Smooth muscle cell (in vitro differentiated cells): ENCODE measurements around the gene FAM193A. TPM values are rescaled to one million over a fixed set of nuclear protein-coding genes. Genes with fewer than 3 reads are reported as not detected.

ENCODE experiments used
- DNase-seq: peaks from one replicate; lab custom pipeline; 2025; ENCODE audit not compliant: unreplicated experiment; lab: John Stamatoyannopoulos, UW
- H2AFZ ChIP-seq: fragments of 200-600 bp; sonication (generic); 2 replicates; pipeline ENCODE4 v1.6.0; 2016; ENCODE audit warnings: antibody characterized with exemption, low read depth, mild to moderate bottlenecking
- H3F3A ChIP-seq: fragments of 200-600 bp; sonication (generic); 2 replicates; pipeline ENCODE4 v1.6.0; 2017; ENCODE audit warnings: antibody characterized with exemption, low read depth
- H3K27ac ChIP-seq: fragments of 200-600 bp; sonication (generic); 2 replicates; pipeline ENCODE4 v1.5.1; 2016; ENCODE audit warnings: low read depth, mild to moderate bottlenecking
- H3K27me3 ChIP-seq: fragments of 200-600 bp; sonication (generic); 2 replicates; pipeline ENCODE4 v1.6.1; 2016; ENCODE audit warnings: low read depth, mild to moderate bottlenecking
- H3K36me3 ChIP-seq: fragments of 200-600 bp; sonication (generic); 2 replicates; pipeline ENCODE4 v1.5.1; 2016; ENCODE audit warnings: low read depth
- H3K4me1 ChIP-seq: fragments of 200-600 bp; sonication (generic); 2 replicates; pipeline ENCODE4 v1.5.1; 2016; ENCODE audit warnings: low read depth
- H3K4me2 ChIP-seq: fragments of 200-600 bp; sonication (generic); 2 replicates; pipeline ENCODE4 v1.6.0; 2016; ENCODE audit warnings: mild to moderate bottlenecking
- H3K4me3 ChIP-seq: fragments of 200-600 bp; sonication (generic); 2 replicates; pipeline ENCODE4 v1.5.1; 2016; ENCODE audit warnings: mild to moderate bottlenecking
- H3K79me2 ChIP-seq: fragments of 200-600 bp; sonication (generic); 2 replicates; pipeline ENCODE4 v1.6.0; 2016; ENCODE audit warnings: low read depth, mild to moderate bottlenecking
- H3K9ac ChIP-seq: fragments of 200-600 bp; sonication (generic); 2 replicates; pipeline ENCODE4 v1.6.0; 2016; ENCODE audit warnings: low read depth
- H3K9me3 ChIP-seq: fragments of 200-600 bp; sonication (generic); replicated peaks from 2 replicates; pipeline ENCODE4 v1.5.1; 2016; ENCODE audit warnings: low read depth
- H4K20me1 ChIP-seq: fragments of 200-600 bp; sonication (generic); 2 replicates; pipeline ENCODE4 v1.6.0; 2016; ENCODE audit warnings: low read depth
- CTCF ChIP-seq: fragments of 200-600 bp; sonication (generic); IDR thresholded peaks from 2 replicates; pipeline ENCODE4 v1.5.1; 2017; ENCODE audit warnings: borderline replicate concordance, mild to moderate bottlenecking, antibody characterized with exemption; ENCODE audit not compliant: insufficient read depth, poor library complexity, severe bottlenecking
- WGBS: methylation state at CpG from one replicate; pipeline ENCODE4 v1.1.7; 2016; ENCODE audit warnings: low lambda C conversion rate; 5-methylcytosine and 5-hydroxymethylcytosine counted together
- polyA plus RNA-seq: library from polyadenylated mRNA; unstranded; fragments of >200 nt; fragmentation: Nextera tagmentation; extraction: Ambion mirVana; gene quantifications from 2 replicates; pipeline ENCODE4 v1.2.1, GENCODE V29; 2016
- total RNA-seq: library from RNA; depleted of rRNA; stranded (reverse); fragments of >200 nt; gene quantifications from 2 replicates; pipeline ENCODE4 v1.2.3, GENCODE V29; 2014

Gene FAM193A
- total and polyA plus RNA-seq, 2 experiments from 2014 or later: 8.3 to 12.2 TPM

- no peak overlapping the region for H3K4me3 ChIP-seq
- H3K9ac ChIP-seq: no peak overlapping the region
- no peaks in the 10 kb centered on the region for H3K27me3 ChIP-seq
- no peaks in the 10 kb centered on the region for H3K36me3 ChIP-seq
- peaks cover 64% of the 10 kb centered on the region for H4K20me1 ChIP-seq
- no peak overlapping the region for H3K27ac ChIP-seq
- H3K9me3 ChIP-seq: no peaks in the 10 kb centered on the region
- 98% methylated on average over 9 of the region's 9 CpGs for WGBS
- no peak for DNase-seq
- H3K4me1 ChIP-seq: no peaks in the 10 kb centered on the region
- H3K4me2 ChIP-seq: no peak overlapping the region
- H3F3A ChIP-seq: no peaks in the 10 kb centered on the region
- H2AFZ ChIP-seq: no peak overlapping the region
- TF ChIP-seq CTCF: no peak
- H3K79me2 ChIP-seq: peaks cover 37% of the 10 kb centered on the region
Observed at GRCh38 chr4:2637956-2638552, 101.6 kb downstream of the FAM193A start.

GRCh38 chr4:2638730-2639129 lies 102.3 kb downstream of the FAM193A start:
- Histone ChIP-seq H3K4me1 (no peaks in the 10 kb centered on the region), H3K79me2 (peaks cover 37% of the 10 kb centered on the region), H3K4me3 (no peak overlapping the region), H3K9me3 (no peaks in the 10 kb centered on the region), H3F3A (no peaks in the 10 kb centered on the region), H2AFZ (no peak overlapping the region), H3K27me3 (no peaks in the 10 kb centered on the region), H3K27ac (no peak overlapping the region), H4K20me1 (peaks cover 57% of the 10 kb centered on the region), H3K9ac (no peak overlapping the region), H3K36me3 (no peaks in the 10 kb centered on the region), H3K4me2 (no peak overlapping the region)
- no peak for TF ChIP-seq CTCF
- DNase-seq: no peak
- 96% methylated on average over 7 of the region's 7 CpGs for WGBS

- Histone ChIP-seq H3K27me3 (no peaks in the 10 kb centered on the region), H3K9ac (no peak overlapping the region), H2AFZ (no peak overlapping the region), H3K4me3 (no peak overlapping the region), H3K4me1 (no peaks in the 10 kb centered on the region), H3K4me2 (no peak overlapping the region), H3K36me3 (no peaks in the 10 kb centered on the region), H3K27ac (no peak overlapping the region), H3F3A (no peaks in the 10 kb centered on the region), H3K79me2 (peaks cover 3% of the 10 kb centered on the region), H4K20me1 (peaks cover 18% of the 10 kb centered on the region), H3K9me3 (no peaks in the 10 kb centered on the region)
- TF ChIP-seq CTCF: no peak
- no peak for DNase-seq
- 97% methylated on average over 7 of the region's 7 CpGs for WGBS
Observed at GRCh38 chr4:2642968-2643367, 106.5 kb downstream of the FAM193A start.

- 90% methylated on average over 5 of the region's 5 CpGs for WGBS
Observed at GRCh38 chr4:2643555-2643954, 107.1 kb downstream of the FAM193A start.

More at GRCh38 chr4:2643555-2643954, 107.1 kb downstream of the FAM193A start:
- Histone ChIP-seq H3K4me1 (no peaks in the 10 kb centered on the region), H3K27me3 (no peaks in the 10 kb centered on the region), H4K20me1 (peaks cover 12% of the 10 kb centered on the region), H3F3A (no peaks in the 10 kb centered on the region), H3K4me2 (no peak overlapping the region), H3K27ac (no peak overlapping the region), H3K79me2 (peaks cover 3% of the 10 kb centered on the region), H3K4me3 (no peak overlapping the region), H3K9me3 (no peaks in the 10 kb centered on the region), H2AFZ (no peak overlapping the region), H3K36me3 (no peaks in the 10 kb centered on the region), H3K9ac (no peak overlapping the region)
- DNase-seq: no peak
- no peak for TF ChIP-seq CTCF
